SU-DHL-6 (cell line): ENCODE measurements around the gene PRDM16.

Experiments used
- H2AFZ ChIP-seq: fragments of 200-600 bp; sonication (generic); 2 replicates; pipeline ENCODE4 v1.6.1; 2014; ENCODE audit warnings: low read depth, mild to moderate bottlenecking, moderate library complexity, mixed read lengths, antibody characterized with exemption, low read length; ENCODE audit not compliant: severe bottlenecking
- H3F3A ChIP-seq: fragments of 200-600 bp; shearing (Covaris generic); 2 replicates; pipeline ENCODE4 v1.6.0; 2016; ENCODE audit warnings: antibody characterized with exemption, mild to moderate bottlenecking; ENCODE audit not compliant: insufficient read depth
- H3K27ac ChIP-seq: fragments of 200-600 bp; sonication (generic); 2 replicates; pipeline ENCODE4 v1.5.1; 2016; ENCODE audit warnings: low read depth, mild to moderate bottlenecking, low read length, moderate library complexity, mixed read lengths
- H3K27me3 ChIP-seq: fragments of 200-600 bp; sonication (generic), shearing (Covaris generic); 2 replicates; pipeline ENCODE4 v1.6.0; 2014; ENCODE audit warnings: mild to moderate bottlenecking, low read length
- H3K36me3 ChIP-seq: fragments of 200-600 bp; sonication (generic); 2 replicates; pipeline ENCODE4 v1.6.1; 2014; ENCODE audit warnings: mild to moderate bottlenecking, low read length, mixed read lengths
- H3K4me2 ChIP-seq: fragments of 300-600, 200-600 bp; shearing (Covaris generic), sonication (generic); 2 replicates; pipeline ENCODE4 v1.6.0; 2014; ENCODE audit warnings: low read length, low read depth, mild to moderate bottlenecking; ENCODE audit not compliant: poor library complexity, severe bottlenecking
- H3K4me3 ChIP-seq: fragments of 200-600 bp; sonication (generic); 2 replicates; pipeline ENCODE4 v1.5.1; 2014; ENCODE audit warnings: antibody characterized with exemption, low read length, mild to moderate bottlenecking, mixed read lengths; ENCODE audit not compliant: insufficient read depth, poor library complexity, severe bottlenecking
- H3K79me2 ChIP-seq: fragments of 200-600 bp; sonication (generic); 2 replicates; pipeline ENCODE4 v1.6.1; 2014; ENCODE audit warnings: mild to moderate bottlenecking, low read length, moderate library complexity; ENCODE audit not compliant: insufficient read depth
- H3K9ac ChIP-seq: fragments of 200-600 bp; sonication (generic); 2 replicates; pipeline ENCODE4 v1.7.0; 2014; ENCODE audit warnings: mild to moderate bottlenecking, low read length
- H3K9me2 ChIP-seq: fragments of 200-600 bp; sonication (generic); replicated peaks from 2 replicates; pipeline ENCODE4 v1.6.1; 2014; ENCODE audit warnings: low read length; ENCODE audit not compliant: insufficient read depth
- H3K9me3 ChIP-seq: fragments of 200-600 bp; sonication (generic); 2 replicates; pipeline ENCODE4 v1.6.1; 2014; ENCODE audit warnings: low read length, mixed read lengths; ENCODE audit not compliant: insufficient read depth
- H4K20me1 ChIP-seq: fragments of 200-600 bp; sonication (generic); 2 replicates; pipeline ENCODE4 v1.6.1; 2014; ENCODE audit warnings: low read depth, mild to moderate bottlenecking, antibody characterized with exemption, low read length, moderate library complexity, mixed read lengths
- EZH2phosphoT487 ChIP-seq: fragments of 200-600 bp; sonication (generic), shearing (Covaris generic); conservative IDR thresholded peaks from 2 replicates; pipeline ENCODE4 v1.6.1; 2018; ENCODE audit warnings: mild to moderate bottlenecking, antibody characterized with exemption, low read length, moderate library complexity, mixed read lengths
- TF ChIP-seq, protein P1 (sequence below): fragments of 200-600 bp; sonication (generic); IDR thresholded peaks from one replicate; pipeline ENCODE4 v1.5.1; 2017; ENCODE audit warnings: antibody characterized with exemption, mild to moderate bottlenecking, low read length, moderate library complexity; ENCODE audit not compliant: insufficient read depth, poor library complexity, severe bottlenecking

PRDM16 gene

DNA sequence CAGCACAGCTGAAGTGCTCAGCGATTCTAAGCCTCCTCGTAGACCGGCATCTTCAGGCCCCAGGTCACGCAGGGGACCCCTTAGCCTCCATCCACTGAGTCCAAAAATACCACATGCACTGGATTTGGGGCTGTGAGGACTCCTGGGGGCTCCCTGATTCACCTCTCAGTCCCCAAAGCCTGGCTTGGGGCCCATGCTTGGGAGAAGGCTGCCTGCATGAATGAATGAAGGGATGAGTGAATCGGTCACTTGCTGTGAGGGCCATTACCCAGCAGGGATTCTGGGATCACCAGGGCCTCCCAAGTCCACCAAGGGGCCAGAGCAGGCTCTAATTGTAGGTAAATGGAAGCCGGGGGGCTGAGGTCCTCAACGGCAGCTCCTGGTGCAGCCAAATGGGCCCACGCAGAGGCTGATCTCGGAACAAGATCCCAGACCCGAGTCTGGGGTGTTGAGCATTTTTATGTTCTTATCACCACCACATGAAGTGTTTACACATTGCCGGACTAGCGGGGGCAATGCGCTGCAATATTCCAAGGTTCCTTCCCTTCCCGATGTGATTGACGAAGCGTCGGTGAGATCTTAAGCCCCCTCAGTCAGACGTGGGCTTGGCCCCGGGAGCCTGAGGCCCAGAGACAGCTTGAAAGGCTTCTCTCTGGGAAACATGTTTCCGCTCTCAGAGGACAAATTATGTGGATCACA, 371.9 kb downstream of the PRDM16 start:
- H3K79me2 ChIP-seq: no peaks in the 10 kb centered on the region
- H3K27me3 ChIP-seq: no peaks in the 10 kb centered on the region
- H4K20me1 ChIP-seq: no peaks in the 10 kb centered on the region
- no peak overlapping the region for H3K9ac ChIP-seq
- no peak for TF ChIP-seq EZH2phosphoT487
- TF ChIP-seq, protein P1, sequence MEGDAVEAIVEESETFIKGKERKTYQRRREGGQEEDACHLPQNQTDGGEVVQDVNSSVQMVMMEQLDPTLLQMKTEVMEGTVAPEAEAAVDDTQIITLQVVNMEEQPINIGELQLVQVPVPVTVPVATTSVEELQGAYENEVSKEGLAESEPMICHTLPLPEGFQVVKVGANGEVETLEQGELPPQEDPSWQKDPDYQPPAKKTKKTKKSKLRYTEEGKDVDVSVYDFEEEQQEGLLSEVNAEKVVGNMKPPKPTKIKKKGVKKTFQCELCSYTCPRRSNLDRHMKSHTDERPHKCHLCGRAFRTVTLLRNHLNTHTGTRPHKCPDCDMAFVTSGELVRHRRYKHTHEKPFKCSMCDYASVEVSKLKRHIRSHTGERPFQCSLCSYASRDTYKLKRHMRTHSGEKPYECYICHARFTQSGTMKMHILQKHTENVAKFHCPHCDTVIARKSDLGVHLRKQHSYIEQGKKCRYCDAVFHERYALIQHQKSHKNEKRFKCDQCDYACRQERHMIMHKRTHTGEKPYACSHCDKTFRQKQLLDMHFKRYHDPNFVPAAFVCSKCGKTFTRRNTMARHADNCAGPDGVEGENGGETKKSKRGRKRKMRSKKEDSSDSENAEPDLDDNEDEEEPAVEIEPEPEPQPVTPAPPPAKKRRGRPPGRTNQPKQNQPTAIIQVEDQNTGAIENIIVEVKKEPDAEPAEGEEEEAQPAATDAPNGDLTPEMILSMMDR: no peak
- no peaks in the 10 kb centered on the region for H3K9me2 ChIP-seq
- H3K4me3 ChIP-seq: no peak overlapping the region
- no peak overlapping the region for H3K4me2 ChIP-seq
- no peak overlapping the region for H2AFZ ChIP-seq
- no peaks in the 10 kb centered on the region for H3K9me3 ChIP-seq
- no peak overlapping the region for H3K27ac ChIP-seq
- no peaks in the 10 kb centered on the region for H3K36me3 ChIP-seq
- no peaks in the 10 kb centered on the region for H3F3A ChIP-seq

DNA sequence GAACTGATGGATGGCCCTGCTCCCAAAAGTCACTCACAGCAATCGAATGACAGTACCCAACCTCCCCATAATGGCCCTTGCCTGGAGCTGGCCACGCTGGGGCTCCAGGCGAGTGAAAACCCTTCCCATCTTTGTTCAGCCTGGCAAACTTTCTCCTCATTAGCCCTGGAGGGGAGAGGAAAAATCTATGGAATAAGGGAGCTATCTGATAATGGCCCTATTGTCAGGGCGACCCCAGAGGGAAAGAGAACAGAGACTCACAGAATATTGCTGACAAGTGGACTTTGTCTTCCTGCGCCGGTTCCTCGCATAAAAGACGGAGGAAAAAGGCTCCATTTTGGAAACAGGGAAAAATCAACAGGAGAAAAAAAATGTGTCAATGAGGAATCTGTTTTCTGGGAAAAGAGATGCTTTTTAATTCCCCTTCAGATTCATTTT, 372.4 kb downstream of the PRDM16 start:
- H3K9ac ChIP-seq: no peak overlapping the region
- H3K9me3 ChIP-seq: no peaks in the 10 kb centered on the region
- no peaks in the 10 kb centered on the region for H3K36me3 ChIP-seq
- no peak overlapping the region for H3K4me2 ChIP-seq
- H3K9me2 ChIP-seq: no peaks in the 10 kb centered on the region
- H2AFZ ChIP-seq: no peak overlapping the region
- H4K20me1 ChIP-seq: no peaks in the 10 kb centered on the region
- H3K27me3 ChIP-seq: no peaks in the 10 kb centered on the region
- H3K79me2 ChIP-seq: no peaks in the 10 kb centered on the region
- no peak overlapping the region for H3K27ac ChIP-seq
- TF ChIP-seq, protein P1: no peak
- TF ChIP-seq EZH2phosphoT487: no peak
- H3K4me3 ChIP-seq: no peak overlapping the region
- no peaks in the 10 kb centered on the region for H3F3A ChIP-seq

DNA sequence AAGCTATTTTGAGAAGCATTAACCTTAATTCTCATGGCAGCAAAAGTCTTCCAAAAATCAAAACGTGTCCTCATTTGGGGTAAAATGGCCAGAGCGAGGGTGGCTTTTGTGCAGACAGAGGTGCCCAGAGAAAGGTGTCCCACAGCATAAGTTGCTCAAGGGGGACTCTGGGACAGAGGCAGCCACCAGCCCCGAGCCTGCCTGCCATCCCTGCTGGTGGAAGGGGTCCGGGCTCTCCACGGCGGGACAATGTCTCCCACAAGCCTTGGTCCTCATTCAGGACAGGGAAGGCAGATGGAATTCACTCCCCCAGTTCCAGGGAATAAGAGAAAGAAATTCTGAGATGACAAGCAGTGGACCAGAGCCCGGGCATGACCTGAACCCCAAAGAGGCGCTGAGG, 372.9 kb downstream of the PRDM16 start:
- Histone ChIP-seq H3K36me3 (no peaks in the 10 kb centered on the region), H3K4me3 (no peak overlapping the region), H3K4me2 (no peak overlapping the region), H3K9ac (no peak overlapping the region), H4K20me1 (no peaks in the 10 kb centered on the region), H3K79me2 (no peaks in the 10 kb centered on the region), H3K9me2 (no peaks in the 10 kb centered on the region), H2AFZ (no peak overlapping the region), H3K9me3 (no peaks in the 10 kb centered on the region), H3F3A (no peaks in the 10 kb centered on the region), H3K27ac (no peak overlapping the region), H3K27me3 (no peaks in the 10 kb centered on the region)
- TF ChIP-seq, protein P1: no peak
- no peak for TF ChIP-seq EZH2phosphoT487
